ENCODE measurements around the gene FKBP10. TPM values are rescaled to one million over a fixed set of nuclear protein-coding genes. Genes with fewer than 3 reads are reported as not detected.

FKBP10 gene
- total and polyA plus RNA-seq, 9 of the 15 experiments (the other 6 are each of a cell fraction or from before 2014, with no cell fraction given): 0.03 to 3.0 (median 1.4) TPM; not detected in 1

DNA sequence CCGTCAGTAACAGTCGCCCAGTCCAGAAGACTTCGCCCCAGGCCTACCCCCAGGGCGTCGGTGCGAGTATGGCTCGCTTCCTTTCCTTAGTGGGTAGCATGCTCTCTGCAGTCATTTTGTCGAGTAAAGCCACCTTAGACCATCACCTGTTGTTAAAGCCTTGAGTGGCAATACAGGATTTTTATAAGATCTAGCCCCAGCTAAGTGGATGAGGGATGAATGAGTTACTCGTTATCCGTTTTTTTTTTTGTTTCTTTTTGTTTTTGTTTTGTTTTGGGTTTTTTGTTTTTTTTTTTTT is 52.7 kb downstream of the FKBP10 start (continued):
- TF ChIP-seq RAD21 (CRISPR knock-in tag; conservative IDR thresholded peaks at IDR 0.05 in 1 of 2, IDR thresholded peaks at IDR 0.05 in 1 of 2): no peak
- TF ChIP-seq ZNF696 (CRISPR knock-in tag; conservative IDR thresholded peaks at IDR 0.05): no peak
- TF ChIP-seq, protein P1, sequence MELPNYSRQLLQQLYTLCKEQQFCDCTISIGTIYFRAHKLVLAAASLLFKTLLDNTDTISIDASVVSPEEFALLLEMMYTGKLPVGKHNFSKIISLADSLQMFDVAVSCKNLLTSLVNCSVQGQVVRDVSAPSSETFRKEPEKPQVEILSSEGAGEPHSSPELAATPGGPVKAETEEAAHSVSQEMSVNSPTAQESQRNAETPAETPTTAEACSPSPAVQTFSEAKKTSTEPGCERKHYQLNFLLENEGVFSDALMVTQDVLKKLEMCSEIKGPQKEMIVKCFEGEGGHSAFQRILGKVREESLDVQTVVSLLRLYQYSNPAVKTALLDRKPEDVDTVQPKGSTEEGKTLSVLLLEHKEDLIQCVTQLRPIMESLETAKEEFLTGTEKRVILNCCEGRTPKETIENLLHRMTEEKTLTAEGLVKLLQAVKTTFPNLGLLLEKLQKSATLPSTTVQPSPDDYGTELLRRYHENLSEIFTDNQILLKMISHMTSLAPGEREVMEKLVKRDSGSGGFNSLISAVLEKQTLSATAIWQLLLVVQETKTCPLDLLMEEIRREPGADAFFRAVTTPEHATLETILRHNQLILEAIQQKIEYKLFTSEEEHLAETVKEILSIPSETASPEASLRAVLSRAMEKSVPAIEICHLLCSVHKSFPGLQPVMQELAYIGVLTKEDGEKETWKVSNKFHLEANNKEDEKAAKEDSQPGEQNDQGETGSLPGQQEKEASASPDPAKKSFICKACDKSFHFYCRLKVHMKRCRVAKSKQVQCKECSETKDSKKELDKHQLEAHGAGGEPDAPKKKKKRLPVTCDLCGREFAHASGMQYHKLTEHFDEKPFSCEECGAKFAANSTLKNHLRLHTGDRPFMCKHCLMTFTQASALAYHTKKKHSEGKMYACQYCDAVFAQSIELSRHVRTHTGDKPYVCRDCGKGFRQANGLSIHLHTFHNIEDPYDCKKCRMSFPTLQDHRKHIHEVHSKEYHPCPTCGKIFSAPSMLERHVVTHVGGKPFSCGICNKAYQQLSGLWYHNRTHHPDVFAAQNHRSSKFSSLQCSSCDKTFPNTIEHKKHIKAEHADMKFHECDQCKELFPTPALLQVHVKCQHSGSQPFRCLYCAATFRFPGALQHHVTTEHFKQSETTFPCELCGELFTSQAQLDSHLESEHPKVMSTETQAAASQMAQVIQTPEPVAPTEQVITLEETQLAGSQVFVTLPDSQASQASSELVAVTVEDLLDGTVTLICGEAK (IDR thresholded peaks at IDR 0.05): 0 out of 2 replicates have a peak, but pooled peaks have one; percentile 14
- TF ChIP-seq, protein P1 (CRISPR knock-in tag; IDR thresholded peaks at IDR 0.05): no peak
- TF ChIP-seq CREM (IDR thresholded peaks at IDR 0.05; ENCODE audit: low read depth): peak; percentile 56; the same call in 1 of the 2 replicates
- TF ChIP-seq ZNF766 (CRISPR knock-in tag; conservative IDR thresholded peaks at IDR 0.05): no peak
- peak; percentile 32; the same call in 1 of the 2 replicates for TF ChIP-seq ZNF263 (CRISPR knock-in tag; IDR thresholded peaks at IDR 0.05; ENCODE audit: borderline replicate concordance)
- TF ChIP-seq ZNF586 (CRISPR knock-in tag; conservative IDR thresholded peaks at IDR 0.05): no peak
- TF ChIP-seq SMAD4 (CRISPR knock-in tag; conservative IDR thresholded peaks at IDR 0.05): peak; percentile 48; the same call in 1 of the 2 replicates
- TF ChIP-seq ELF1 (tag; IDR thresholded peaks at IDR 0.05): no peak
- no peak for TF ChIP-seq RAD51 (IDR thresholded peaks at IDR 0.05; ENCODE audit: borderline replicate concordance, low read depth)
- TF ChIP-seq SOX6 (IDR thresholded peaks at IDR 0.05): 0 out of 2 replicates have a peak, but pooled peaks have one; percentile 2
- peak; percentile 2 for TF ChIP-seq FIP1L1 (IDR thresholded peaks at IDR 0.05; ENCODE audit: low read depth, low read length, poor library complexity, severe bottlenecking)
- TF ChIP-seq, protein P2, sequence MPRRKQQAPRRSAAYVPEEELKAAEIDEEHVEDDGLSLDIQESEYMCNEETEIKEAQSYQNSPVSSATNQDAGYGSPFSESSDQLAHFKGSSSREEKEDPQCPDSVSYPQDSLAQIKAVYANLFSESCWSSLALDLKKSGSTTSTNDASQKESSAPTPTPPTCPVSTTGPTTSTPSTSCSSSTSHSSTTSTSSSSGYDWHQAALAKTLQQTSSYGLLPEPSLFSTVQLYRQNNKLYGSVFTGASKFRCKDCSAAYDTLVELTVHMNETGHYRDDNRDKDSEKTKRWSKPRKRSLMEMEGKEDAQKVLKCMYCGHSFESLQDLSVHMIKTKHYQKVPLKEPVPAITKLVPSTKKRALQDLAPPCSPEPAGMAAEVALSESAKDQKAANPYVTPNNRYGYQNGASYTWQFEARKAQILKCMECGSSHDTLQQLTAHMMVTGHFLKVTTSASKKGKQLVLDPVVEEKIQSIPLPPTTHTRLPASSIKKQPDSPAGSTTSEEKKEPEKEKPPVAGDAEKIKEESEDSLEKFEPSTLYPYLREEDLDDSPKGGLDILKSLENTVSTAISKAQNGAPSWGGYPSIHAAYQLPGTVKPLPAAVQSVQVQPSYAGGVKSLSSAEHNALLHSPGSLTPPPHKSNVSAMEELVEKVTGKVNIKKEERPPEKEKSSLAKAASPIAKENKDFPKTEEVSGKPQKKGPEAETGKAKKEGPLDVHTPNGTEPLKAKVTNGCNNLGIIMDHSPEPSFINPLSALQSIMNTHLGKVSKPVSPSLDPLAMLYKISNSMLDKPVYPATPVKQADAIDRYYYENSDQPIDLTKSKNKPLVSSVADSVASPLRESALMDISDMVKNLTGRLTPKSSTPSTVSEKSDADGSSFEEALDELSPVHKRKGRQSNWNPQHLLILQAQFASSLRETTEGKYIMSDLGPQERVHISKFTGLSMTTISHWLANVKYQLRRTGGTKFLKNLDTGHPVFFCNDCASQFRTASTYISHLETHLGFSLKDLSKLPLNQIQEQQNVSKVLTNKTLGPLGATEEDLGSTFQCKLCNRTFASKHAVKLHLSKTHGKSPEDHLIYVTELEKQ (CRISPR knock-in tag; IDR thresholded peaks at IDR 0.05): no peak

Measured in K562 (cell line).